GM18517 (cell line): ENCODE results near the gene SLC25A39.
"Not testable (repeated sequence)": the region's sequence is repeated elsewhere in the genome, so short reads cannot be mapped to it uniquely, and the experiment has no call there.

ENCODE experiments used
- ATAC-seq: cut with Tn5 transposase; IDR thresholded peaks from one replicate; pipeline ENCODE4 v1.9.1; 2021; ENCODE audit warnings: mild to moderate bottlenecking, moderate library complexity; ENCODE audit not compliant: unreplicated experiment

Gene SLC25A39

GRCh38 chr17:44335968-44336367 lies 11.3 kb upstream of the SLC25A39 start:
- ATAC-seq, result no peak

GRCh38 chr17:44335564-44335963 lies 10.9 kb upstream of the SLC25A39 start:
- ATAC-seq, result no peak

GRCh38 chr17:44334727-44335126 lies 10.1 kb upstream of the SLC25A39 start:
- no peak for ATAC-seq

GRCh38 chr17:44334315-44334714 lies 9.7 kb upstream of the SLC25A39 start:
- ATAC-seq, result no peak

- ATAC-seq, result no peak
Observed at GRCh38 chr17:44333371-44333770, 8.7 kb upstream of the SLC25A39 start.

- no peak for ATAC-seq
Observed at GRCh38 chr17:44331249-44331760, 6.7 kb upstream of the SLC25A39 start.

GRCh38 chr17:44330263-44330662 lies 5.6 kb upstream of the SLC25A39 start:
- not testable (repeated sequence) for ATAC-seq

- not testable (repeated sequence) for ATAC-seq
Observed at GRCh38 chr17:44329516-44329915, 4.9 kb upstream of the SLC25A39 start.

GRCh38 chr17:44327715-44328449 lies 3.3 kb upstream of the SLC25A39 start:
- no peak for ATAC-seq

GRCh38 chr17:44326861-44327444 lies 2.3 kb upstream of the SLC25A39 start:
- ATAC-seq, result no peak

GRCh38 chr17:44324092-44324570 lies 492 bp downstream of the SLC25A39 start:
- peak; percentile 7 for ATAC-seq

- no peak for ATAC-seq
Observed at GRCh38 chr17:44323359-44324091, 1.1 kb downstream of the SLC25A39 start.

- no peak for ATAC-seq
Observed at GRCh38 chr17:44322236-44322895, 2.3 kb downstream of the SLC25A39 start.

GRCh38 chr17:44321246-44322120 lies 3.1 kb downstream of the SLC25A39 start:
- ATAC-seq, result no peak

- no peak for ATAC-seq
Observed at GRCh38 chr17:44320066-44320465, 4.6 kb downstream of the SLC25A39 start.

- ATAC-seq, result no peak
Observed at GRCh38 chr17:44318077-44318892, 6.3 kb downstream of the SLC25A39 start.

GRCh38 chr17:44317545-44317944 lies 7.1 kb downstream of the SLC25A39 start:
- no peak for ATAC-seq

GRCh38 chr17:44315760-44316731 lies 8.6 kb downstream of the SLC25A39 start:
- ATAC-seq, result no peak
